Activated naive CD8-positive, alpha-beta T cell treated with anti-CD3 and anti-CD28 coated beads, Interleukin-2, amount 10 ng/mL, durations not matched to agents 7 days and 5 days (primary cell): ENCODE data around the gene CNTNAP5. TPM values are rescaled to one million over a fixed set of nuclear protein-coding genes. Genes with fewer than 3 reads are reported as not detected.

Source experiments
- ATAC-seq: fragments of 150-1000 bp; cut with Tn5 transposase; one replicate; pipeline ENCODE4 v1.10.0; 2021; ENCODE audit warnings: low read depth, moderate library complexity
- POLR2A ChIA-PET: fragments of 350-600 bp; sonication (Branson Sonifier 250); formaldehyde crosslinking; loops from one replicate; lab custom pipeline; 2021; ENCODE audit warnings: antibody characterized with exemption; lab: Charles Lee
- DNase-seq: peaks from one replicate; pipeline ENCODE4 v3.0.0; 2021
- H3K27ac Mint-ChIP-seq: one replicate; pipeline ENCODE4 v1.8.0; 2022; ENCODE audit warnings: mild to moderate bottlenecking, mixed read lengths
- H3K27me3 Mint-ChIP-seq: one replicate; pipeline ENCODE4 v1.8.0; 2022; ENCODE audit warnings: mild to moderate bottlenecking, moderate library complexity, mixed read lengths
- H3K36me3 Mint-ChIP-seq: one replicate; pipeline ENCODE4 v1.8.0; 2021; ENCODE audit warnings: mild to moderate bottlenecking, mixed read lengths
- H3K4me1 Mint-ChIP-seq: one replicate; pipeline ENCODE4 v1.8.0; 2021; ENCODE audit warnings: mixed read lengths
- H3K4me3 Mint-ChIP-seq: one replicate; pipeline ENCODE4 v1.8.0; 2022; ENCODE audit warnings: mild to moderate bottlenecking, moderate library complexity, mixed read lengths
- H3K9me3 Mint-ChIP-seq: one replicate; pipeline ENCODE4 v1.8.0; 2021; ENCODE audit warnings: mixed read lengths
- total RNA-seq, 2 experiments: library from RNA; stranded (reverse); gene quantifications; one replicate each; pipeline ENCODE4 v1.2.3, GENCODE V29; 2021

The CNTNAP5 gene
- total RNA-seq, 2 experiments from 2014 or later, result not detected

DNA sequence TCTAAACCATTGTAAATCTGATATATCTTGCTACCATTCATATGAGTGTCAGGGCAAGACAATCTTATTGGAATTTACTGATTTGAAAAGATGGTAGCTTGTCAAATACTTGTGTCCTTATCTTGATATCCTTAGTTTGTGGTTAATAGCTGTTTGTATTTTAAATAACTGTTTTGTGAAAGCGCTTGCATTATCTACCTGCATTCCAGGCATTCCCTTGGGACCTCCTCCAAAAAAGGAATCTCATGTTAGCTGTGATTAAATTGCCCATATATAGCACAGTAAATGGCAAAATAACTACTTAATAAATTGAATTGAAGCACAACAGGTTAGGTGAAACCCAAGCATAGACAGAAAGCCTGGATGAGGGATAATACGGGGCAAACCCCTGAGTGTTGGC, 13.9 kb downstream of the CNTNAP5 start:
- H3K27me3 Mint-ChIP-seq, result no peaks in the 10 kb centered on the region
- ATAC-seq, result no peak

DNA sequence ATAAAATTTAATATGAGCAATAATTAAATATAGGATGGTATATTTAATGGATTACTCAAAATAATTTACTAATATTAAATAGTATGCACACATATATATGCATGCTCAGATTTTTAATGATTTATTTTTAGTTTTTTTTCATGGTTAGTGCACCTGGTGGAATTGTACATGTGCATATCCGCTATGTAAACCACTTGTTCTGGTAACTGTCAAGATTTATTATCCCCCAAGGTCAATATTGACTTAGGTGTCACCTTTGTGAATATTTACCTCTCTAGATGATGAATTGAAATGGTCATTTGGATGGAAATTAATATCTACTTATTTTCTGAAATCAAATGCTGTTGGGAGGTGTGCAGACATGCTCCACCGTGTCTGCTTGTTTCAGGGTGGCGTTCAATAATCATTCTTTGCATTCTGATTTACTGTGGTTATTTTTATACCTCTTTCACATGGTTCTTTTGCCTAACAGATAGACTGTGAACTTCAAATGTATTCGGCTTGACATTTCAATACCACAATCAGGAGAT, 14.7 kb downstream of the CNTNAP5 start:
- POLR2A ChIA-PET, result no interaction called here
- Mint-ChIP-seq H3K36me3 (no peaks in the 10 kb centered on the region), H3K27me3 (no peaks in the 10 kb centered on the region), H3K4me1 (no peaks in the 10 kb centered on the region), H3K9me3 (peaks cover 3% of the 10 kb centered on the region), H3K27ac (no peak overlapping the region), H3K4me3 (no peak overlapping the region)
- ATAC-seq, result no peak
- DNase-seq, result no peak

More for the DNA sequence above, 13.9 kb downstream of the CNTNAP5 start:
- Mint-ChIP-seq H3K36me3 (no peaks in the 10 kb centered on the region), H3K4me1 (no peaks in the 10 kb centered on the region), H3K9me3 (peaks cover 2% of the 10 kb centered on the region), H3K4me3 (no peak overlapping the region), H3K27ac (no peak overlapping the region)
- POLR2A ChIA-PET, result no interaction called here
- DNase-seq, result no peak

DNA sequence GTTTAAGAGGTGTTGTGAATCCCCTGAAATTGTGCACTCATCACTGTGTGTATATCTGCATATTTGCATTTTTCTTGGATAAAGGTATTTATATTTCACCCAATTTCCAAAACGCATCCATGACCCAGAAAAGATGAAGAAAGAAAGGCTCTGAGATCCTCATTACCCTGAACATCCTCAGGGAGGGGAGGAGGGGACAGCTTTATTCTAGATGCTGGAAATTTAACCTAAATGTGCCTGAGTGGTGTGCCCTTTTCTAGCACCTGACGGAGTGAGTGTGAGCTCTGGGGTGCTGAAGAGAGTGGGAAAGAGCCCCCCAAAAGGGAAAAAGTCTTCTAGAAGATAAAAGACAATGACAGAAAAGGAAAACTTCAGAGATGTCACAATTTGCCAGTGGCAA, 20.8 kb downstream of the CNTNAP5 start:
- no peaks in the 10 kb centered on the region for H3K4me1 Mint-ChIP-seq
- DNase-seq, result no peak
- H3K9me3 Mint-ChIP-seq, result peaks cover 3% of the 10 kb centered on the region
- POLR2A ChIA-PET, result no interaction called here
- H3K4me3 Mint-ChIP-seq, result no peak overlapping the region
- H3K27ac Mint-ChIP-seq, result no peak overlapping the region
- no peaks in the 10 kb centered on the region for H3K36me3 Mint-ChIP-seq
- no peak for ATAC-seq
- H3K27me3 Mint-ChIP-seq, result no peaks in the 10 kb centered on the region

DNA sequence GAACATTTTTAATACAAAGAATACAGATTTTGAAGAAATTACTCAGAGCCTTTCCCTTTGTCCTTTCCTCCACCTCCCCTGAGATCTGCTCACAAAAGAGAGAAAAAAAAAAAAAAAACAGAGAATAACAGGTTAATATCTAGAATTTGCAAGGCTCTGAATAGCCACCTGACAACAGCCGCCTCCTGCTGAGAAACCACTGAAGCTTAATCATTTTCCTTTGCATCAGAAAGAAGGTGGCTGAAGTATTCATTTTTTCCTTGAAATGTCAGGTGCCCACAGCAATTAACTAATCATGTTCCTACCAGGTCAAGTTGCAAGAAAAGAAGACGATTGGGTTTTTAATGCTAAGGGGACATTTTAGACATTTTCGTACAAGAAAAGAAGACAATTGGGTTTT, 21.2 kb downstream of the CNTNAP5 start:
- no peaks in the 10 kb centered on the region for H3K36me3 Mint-ChIP-seq
- H3K4me1 Mint-ChIP-seq, result no peaks in the 10 kb centered on the region
- ATAC-seq, result no peak
- H3K27ac Mint-ChIP-seq, result no peak overlapping the region
- no peak overlapping the region for H3K4me3 Mint-ChIP-seq
- no peaks in the 10 kb centered on the region for H3K27me3 Mint-ChIP-seq
- peaks cover 3% of the 10 kb centered on the region for H3K9me3 Mint-ChIP-seq
- POLR2A ChIA-PET, result no interaction called here
- no peak for DNase-seq

DNA sequence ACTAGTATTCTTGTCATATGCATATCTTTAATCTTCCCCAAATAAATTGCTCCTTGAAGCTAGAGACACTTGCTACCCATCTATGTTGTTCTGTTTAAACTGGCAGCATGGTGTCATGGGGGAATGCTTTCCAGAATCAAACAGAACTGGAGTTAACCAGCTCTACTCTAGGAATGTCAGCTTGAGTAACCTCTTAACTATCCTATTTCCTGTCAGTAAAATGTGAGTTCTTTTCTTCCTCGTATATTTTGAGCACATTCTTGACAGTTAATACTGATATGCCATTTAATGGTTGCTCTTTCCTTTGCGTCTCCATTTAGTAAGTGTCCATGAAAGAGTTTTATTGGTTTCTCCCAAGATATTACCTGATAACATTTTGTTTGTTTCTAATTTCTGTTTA, 23.0 kb downstream of the CNTNAP5 start:
- ATAC-seq (no peak), DNase-seq (no peak)
- Mint-ChIP-seq H3K36me3 (no peaks in the 10 kb centered on the region), H3K4me1 (no peaks in the 10 kb centered on the region), H3K4me3 (no peak overlapping the region), H3K27ac (no peak overlapping the region), H3K9me3 (peaks cover 3% of the 10 kb centered on the region), H3K27me3 (no peaks in the 10 kb centered on the region)
- POLR2A ChIA-PET, result no interaction called here

DNA sequence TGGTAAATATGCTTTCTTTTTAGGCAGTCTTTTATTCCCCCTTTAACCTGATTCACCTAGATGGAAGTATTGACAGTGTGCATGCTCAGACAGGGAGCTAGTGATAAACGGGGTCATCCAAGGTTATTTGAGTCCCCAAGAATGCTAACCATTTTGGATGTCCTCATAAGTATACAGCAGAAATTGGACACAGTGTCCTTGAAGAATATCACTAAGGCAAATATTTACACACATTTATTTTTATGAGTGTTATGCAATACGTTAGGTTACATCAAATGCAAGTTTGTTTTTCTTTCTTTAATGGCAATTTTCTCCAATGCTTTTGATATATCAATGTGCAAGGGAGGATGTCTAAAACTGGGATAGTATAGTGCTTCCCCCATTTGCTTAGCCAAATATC, 23.6 kb downstream of the CNTNAP5 start:
- H3K27ac Mint-ChIP-seq, result no peak overlapping the region
- peaks cover 2% of the 10 kb centered on the region for H3K9me3 Mint-ChIP-seq
- no peaks in the 10 kb centered on the region for H3K27me3 Mint-ChIP-seq
- POLR2A ChIA-PET, result no interaction called here
- no peaks in the 10 kb centered on the region for H3K36me3 Mint-ChIP-seq
- no peak for ATAC-seq
- DNase-seq, result no peak
- H3K4me3 Mint-ChIP-seq, result no peak overlapping the region
- no peaks in the 10 kb centered on the region for H3K4me1 Mint-ChIP-seq

DNA sequence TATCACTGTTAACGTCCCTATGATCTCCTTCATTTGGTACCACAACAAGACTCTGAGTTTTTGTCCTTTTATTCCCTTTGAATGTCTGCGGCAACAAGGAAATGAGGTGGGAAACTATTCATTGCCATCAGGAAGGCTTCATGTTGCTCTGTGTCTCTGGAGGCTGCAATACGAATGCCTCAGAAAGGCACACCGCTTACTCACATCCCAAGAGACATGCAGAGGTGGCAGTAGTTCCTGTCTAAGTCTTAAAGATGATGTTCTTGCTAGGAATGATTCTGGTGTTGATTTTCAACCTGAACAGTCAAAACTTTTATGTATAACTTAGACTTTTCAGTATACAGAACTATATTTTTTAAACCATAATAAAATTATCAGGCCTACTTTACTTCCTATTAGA, 24.0 kb downstream of the CNTNAP5 start:
- no peak for DNase-seq
- Mint-ChIP-seq H3K36me3 (no peaks in the 10 kb centered on the region), H3K27ac (no peak overlapping the region), H3K4me3 (no peak overlapping the region), H3K27me3 (no peaks in the 10 kb centered on the region), H3K9me3 (peaks cover 2% of the 10 kb centered on the region), H3K4me1 (no peaks in the 10 kb centered on the region)
- POLR2A ChIA-PET, result no interaction called here
- ATAC-seq, result no peak

DNA sequence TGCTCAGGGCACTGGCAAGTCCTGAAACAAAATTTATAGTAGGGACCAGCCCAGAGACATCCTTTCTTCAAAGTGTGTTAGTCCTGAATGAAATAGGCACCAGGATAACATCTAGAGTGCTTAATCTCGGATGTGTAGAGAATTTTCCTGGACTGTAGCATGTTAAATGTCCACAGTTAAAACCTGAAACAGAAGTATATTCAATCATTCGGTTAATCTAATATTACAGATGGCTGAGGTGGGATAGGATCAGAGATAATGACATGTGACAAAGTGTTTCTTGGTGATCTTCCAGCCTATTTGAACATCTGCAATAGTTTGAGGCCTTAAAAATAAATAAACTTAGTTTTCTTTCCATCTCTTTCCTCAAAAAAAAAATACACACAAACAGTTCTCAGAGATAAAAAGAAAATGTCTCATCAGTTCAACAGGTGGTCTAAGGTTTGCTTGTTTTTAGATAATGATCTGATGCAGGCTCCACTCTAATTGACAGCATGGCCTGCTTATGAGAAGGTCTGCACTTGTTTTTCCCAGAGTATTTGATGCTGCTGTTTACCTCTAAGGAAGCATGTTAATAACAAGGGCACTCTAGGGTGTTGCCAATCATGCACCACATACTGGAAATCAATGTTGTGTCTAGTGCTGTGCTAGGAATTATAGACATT, 25.9 kb downstream of the CNTNAP5 start:
- no peaks in the 10 kb centered on the region for H3K27me3 Mint-ChIP-seq
- no peaks in the 10 kb centered on the region for H3K4me1 Mint-ChIP-seq
- POLR2A ChIA-PET, result no interaction called here
- ATAC-seq, result no peak
- H3K27ac Mint-ChIP-seq, result no peak overlapping the region
- H3K4me3 Mint-ChIP-seq, result no peak overlapping the region
- H3K36me3 Mint-ChIP-seq, result no peaks in the 10 kb centered on the region
- peaks cover 3% of the 10 kb centered on the region for H3K9me3 Mint-ChIP-seq
- no peak for DNase-seq

DNA sequence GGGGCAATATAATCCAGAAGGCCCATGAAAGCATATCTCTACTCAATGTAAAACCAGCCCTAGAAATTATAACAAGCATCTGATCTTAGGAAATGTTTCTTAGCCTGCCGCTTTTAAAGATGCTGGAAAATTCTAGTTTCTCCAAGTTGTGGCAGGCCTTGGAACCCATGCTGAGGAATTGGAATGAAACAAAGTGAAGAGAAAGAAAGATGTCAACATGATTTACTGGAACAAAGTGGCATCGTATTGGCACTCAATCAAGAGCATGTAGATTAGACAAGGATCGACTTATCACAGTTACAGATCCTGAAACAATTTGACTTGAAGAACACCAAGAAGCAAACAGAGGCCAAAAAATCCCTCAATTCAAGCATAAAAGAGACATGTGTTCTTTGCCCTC, 28.7 kb downstream of the CNTNAP5 start:
- Mint-ChIP-seq H3K9me3 (peaks cover 3% of the 10 kb centered on the region), H3K4me3 (no peak overlapping the region), H3K36me3 (no peaks in the 10 kb centered on the region), H3K4me1 (no peaks in the 10 kb centered on the region), H3K27ac (no peak overlapping the region), H3K27me3 (no peaks in the 10 kb centered on the region)
- DNase-seq (no peak), ATAC-seq (no peak)
- POLR2A ChIA-PET, result no interaction called here

DNA sequence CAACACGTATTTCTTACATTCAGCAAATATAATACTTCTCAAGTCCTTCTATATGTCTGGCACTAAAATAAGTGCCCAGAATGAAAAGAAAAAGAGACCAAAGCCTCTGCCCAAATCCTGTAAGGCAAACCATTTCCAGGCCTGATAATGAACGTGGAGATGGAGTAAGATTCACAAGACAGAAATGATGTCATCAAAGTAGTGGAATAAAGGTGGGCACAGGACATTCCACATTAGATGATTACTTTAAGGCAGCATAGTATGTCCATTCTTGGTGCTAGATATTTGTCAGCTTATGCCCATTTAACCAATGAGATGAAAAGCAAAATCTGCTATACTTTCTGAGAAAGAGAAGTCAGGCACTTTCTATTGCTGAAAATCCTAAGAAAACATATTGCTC, 38.5 kb downstream of the CNTNAP5 start:
- POLR2A ChIA-PET, result no interaction called here
- Mint-ChIP-seq H3K27me3 (no peaks in the 10 kb centered on the region), H3K36me3 (no peaks in the 10 kb centered on the region), H3K4me3 (no peak overlapping the region), H3K4me1 (no peaks in the 10 kb centered on the region), H3K9me3 (peaks cover 2% of the 10 kb centered on the region), H3K27ac (no peak overlapping the region)
- DNase-seq, result no peak
- ATAC-seq, result no peak

DNA sequence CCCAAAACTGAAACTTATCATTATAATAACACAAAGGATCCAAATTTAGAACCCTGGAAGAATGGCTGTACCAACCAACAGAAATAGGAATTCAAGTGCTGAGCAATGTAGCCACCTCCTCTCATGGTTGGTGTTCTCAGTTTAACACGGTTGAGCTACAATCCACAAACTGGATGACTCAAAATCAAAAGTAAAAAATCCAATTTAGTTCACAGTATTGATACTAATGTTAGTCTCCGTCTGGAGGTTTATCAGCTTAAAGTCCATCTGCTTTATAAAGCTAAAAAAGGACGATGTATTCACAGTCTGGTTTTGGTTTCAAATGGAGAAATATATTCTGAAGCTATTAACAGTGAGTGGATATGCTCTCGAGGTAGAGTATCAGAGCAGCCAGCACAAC, 40.5 kb downstream of the CNTNAP5 start:
- Mint-ChIP-seq H3K36me3 (no peaks in the 10 kb centered on the region), H3K27ac (no peak overlapping the region), H3K9me3 (peaks cover 2% of the 10 kb centered on the region), H3K4me1 (no peaks in the 10 kb centered on the region), H3K4me3 (no peak overlapping the region), H3K27me3 (no peaks in the 10 kb centered on the region)
- no peak for ATAC-seq
- no peak for DNase-seq
- POLR2A ChIA-PET, result no interaction called here

DNA sequence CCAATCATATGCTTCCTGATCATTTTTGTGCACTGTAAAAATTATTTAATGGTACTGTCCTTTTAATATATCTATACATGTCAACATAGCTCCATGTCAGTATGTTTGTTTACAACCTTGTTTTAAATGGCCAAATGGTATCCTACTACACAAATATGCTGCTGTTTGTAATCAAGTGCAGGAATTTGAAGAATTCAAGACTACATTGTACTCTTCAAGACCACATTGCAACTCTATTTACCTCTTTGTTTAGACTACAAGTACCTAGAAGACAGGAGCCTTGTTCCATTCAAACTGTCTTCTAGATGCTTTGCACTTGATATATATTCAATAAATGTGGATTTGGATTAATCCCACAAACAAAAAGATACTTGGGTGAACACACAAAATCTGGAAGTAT, 41.7 kb downstream of the CNTNAP5 start:
- no peak for ATAC-seq
- H3K27me3 Mint-ChIP-seq, result no peaks in the 10 kb centered on the region
- no peak for DNase-seq
- H3K27ac Mint-ChIP-seq, result no peak overlapping the region
- no peaks in the 10 kb centered on the region for H3K4me1 Mint-ChIP-seq
- no peaks in the 10 kb centered on the region for H3K36me3 Mint-ChIP-seq
- peaks cover 2% of the 10 kb centered on the region for H3K9me3 Mint-ChIP-seq
- H3K4me3 Mint-ChIP-seq, result no peak overlapping the region
- POLR2A ChIA-PET, result no interaction called here

DNA sequence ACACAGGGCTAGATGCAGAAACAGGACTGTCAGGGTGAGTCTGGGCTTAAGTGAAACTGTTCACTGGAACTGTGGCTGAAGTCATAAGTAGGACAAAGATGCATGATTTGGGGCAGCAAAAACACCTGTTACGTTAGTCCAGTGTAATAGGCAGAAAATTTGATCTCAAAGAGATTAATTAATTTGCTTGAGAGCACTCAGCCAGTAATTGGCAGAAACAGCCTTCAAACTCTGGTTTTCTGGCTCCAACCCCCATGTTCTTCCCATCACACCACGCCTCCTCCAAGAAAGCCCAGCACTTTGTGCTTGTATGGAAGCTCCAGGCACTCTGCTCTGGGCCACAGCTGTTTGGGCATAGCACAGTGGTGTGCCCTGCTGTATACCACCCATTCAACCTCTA, 54.0 kb downstream of the CNTNAP5 start:
- Mint-ChIP-seq H3K27me3 (no peaks in the 10 kb centered on the region), H3K9me3 (no peaks in the 10 kb centered on the region), H3K36me3 (no peaks in the 10 kb centered on the region), H3K4me3 (no peak overlapping the region), H3K27ac (no peak overlapping the region), H3K4me1 (no peaks in the 10 kb centered on the region)
- DNase-seq (no peak), ATAC-seq (no peak)
- POLR2A ChIA-PET, result no interaction called here

DNA sequence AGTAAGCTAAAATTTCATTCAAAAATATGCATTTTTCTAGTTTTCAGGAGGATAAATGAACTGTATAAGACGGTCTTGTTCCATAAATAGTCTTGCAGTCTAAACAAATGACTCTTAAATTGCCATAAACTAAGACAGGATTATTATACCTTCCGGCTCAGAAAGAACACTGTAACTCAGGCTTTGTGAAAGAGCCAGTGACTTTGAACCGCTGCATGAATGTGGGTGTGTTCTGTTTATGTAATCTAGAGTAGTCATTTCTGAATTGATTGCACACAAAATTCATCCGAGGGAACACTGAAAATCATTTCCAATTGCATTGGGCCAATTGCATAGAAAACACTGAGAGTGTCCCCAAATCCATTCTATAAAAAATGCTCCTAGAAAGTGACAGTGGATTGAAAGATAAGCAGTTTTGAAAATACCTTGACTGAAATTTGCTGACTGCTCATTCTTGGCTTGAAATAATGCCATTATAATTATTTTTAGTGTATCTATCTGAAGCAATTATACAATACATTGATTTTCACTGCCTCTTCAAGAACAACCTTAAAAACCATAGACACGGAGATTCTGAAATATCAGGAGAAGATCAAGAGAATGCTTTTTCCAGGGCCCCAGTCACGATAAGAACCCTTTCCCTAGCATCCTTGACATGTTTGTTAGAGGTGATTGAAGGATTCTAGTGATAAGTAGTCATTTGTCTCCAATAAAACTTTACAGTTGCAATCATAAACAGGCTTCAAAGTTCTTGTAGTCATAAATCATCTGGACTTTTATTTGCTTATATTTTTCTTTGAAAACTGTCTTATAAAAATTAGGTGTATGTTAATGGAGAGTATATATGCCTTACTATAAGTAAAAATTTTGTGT, 55.4 kb downstream of the CNTNAP5 start:
- no peak overlapping the region for H3K4me3 Mint-ChIP-seq
- H3K9me3 Mint-ChIP-seq, result no peaks in the 10 kb centered on the region
- ATAC-seq, result no peak
- H3K4me1 Mint-ChIP-seq, result no peaks in the 10 kb centered on the region
- H3K27me3 Mint-ChIP-seq, result no peaks in the 10 kb centered on the region
- no peak for DNase-seq
- no peaks in the 10 kb centered on the region for H3K36me3 Mint-ChIP-seq
- no peak overlapping the region for H3K27ac Mint-ChIP-seq
- POLR2A ChIA-PET, result no interaction called here
